Stimulated activated CD4-positive, alpha-beta T cell treated with anti-CD3 and anti-CD28 coated beads, Interleukin-15, amount 100 ng/mL, for 1 hour (primary cell): Measurements from ENCODE around the gene MYH4.

Experiments
- DNase-seq, 2 donors: peaks; one replicate each; pipeline ENCODE4 v3.0.0-alpha.2; 2020; ENCODE audit warnings: low read depth in 1 of 2, low spot score in 1 of 2

The MYH4 gene

DNA sequence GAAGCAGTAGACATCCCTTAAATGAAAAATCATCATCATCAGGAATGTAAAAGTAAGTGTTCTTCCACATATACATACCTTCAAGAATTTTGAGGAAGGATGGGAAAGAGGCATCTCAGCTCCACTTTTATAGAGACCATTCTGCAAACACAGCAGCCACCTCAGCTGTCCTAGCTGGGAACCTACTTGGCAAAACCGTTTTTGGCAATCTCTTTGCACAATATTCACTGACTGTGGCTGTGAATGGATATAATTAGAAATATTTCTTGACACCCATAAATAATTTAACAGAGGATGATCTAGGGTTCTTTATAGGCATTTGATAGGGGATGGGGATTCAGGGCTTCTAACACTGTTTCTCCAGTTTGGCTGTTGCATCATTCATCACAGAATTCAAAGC, at the start of gene MYH4:
TSS of gene MYH4 (minus strand) at position 101 of the 400 bp plus-strand sequence. CDS start 2,814 bp downstream, outside the sequence.
- DNase-seq = no peak

DNA sequence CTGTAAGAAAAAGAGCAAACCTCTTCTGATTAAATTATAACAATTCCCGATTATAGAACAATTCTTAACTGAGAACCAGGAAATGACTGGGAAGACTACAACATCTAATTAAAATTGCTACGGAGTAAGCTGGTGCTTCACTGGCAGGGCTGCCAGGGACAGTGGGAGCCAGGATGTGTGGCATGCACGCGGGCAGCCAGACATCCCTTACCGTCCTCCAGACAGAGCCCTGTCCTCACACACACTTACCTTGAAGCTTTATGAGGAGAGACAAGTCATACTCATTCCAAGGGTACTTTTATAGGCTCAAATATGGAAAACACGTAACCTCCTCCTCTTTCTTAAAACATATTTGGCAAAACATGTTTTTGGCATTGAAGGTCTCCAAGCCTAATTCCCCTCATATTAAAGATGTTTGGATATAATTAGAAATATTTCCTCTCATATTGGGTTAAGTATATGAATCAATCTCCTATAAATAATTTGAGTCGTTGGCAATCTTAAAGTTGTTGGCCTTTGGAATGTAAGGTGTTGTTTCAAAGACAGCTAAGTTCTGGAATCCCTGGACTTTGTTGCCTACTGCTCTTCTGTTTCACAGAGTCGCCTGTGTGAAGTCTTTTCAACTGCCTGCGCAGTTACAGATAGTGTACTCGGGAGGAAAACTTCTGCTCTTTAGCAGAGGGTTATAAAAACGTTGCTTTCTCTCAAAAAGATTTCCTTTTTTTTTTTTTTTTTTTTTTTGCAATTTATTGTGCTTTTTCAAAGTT, 49.1 kb upstream of the MYH4 start, which contains the start of gene MYH1:
TSS of gene MYH1 (minus strand) at position 272 of the 767 bp plus-strand sequence. CDS start 1,900 bp downstream, outside the sequence.
- no peak for DNase-seq

DNA sequence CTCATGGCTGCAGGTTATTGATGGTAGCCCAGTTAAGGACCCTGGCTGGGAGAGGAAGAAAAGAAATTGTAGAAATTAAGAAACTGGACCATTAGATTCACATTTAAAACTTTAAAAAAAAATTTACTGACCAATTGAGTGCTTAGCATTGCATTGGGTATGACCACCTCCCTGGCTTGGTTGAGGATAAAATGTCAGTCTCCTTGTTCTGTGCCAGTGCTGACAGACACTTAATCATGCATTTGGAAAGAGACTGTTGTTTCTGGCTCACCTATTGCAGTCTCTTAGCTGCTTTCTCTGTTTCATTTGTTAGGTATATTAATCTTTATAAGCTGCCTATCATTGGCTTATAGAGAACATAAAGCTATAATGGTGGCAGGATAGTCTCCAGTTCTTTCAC, 47.3 kb upstream of the MYH4 start:
- DNase-seq = no peak

DNA sequence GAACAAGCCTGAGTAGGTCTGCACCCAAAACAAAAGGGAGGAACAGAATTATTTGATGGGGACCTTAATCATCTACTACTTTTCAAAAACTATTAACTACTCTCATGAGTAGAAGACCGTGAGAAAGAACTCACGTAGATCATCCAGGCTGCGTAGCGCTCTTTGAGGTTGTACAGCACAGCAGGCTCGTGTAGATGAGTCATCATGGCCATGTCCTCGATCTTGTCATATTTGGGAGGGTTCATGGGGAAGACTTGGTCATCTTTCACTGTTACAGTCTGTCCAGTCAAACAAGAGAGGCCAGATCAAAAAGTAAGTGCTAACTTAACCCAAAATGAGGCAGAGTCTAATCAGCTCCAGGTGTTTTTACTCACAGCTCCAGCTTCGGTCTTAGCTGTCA, 46.7 kb upstream of the MYH4 start:
- DNase-seq = no peak

DNA sequence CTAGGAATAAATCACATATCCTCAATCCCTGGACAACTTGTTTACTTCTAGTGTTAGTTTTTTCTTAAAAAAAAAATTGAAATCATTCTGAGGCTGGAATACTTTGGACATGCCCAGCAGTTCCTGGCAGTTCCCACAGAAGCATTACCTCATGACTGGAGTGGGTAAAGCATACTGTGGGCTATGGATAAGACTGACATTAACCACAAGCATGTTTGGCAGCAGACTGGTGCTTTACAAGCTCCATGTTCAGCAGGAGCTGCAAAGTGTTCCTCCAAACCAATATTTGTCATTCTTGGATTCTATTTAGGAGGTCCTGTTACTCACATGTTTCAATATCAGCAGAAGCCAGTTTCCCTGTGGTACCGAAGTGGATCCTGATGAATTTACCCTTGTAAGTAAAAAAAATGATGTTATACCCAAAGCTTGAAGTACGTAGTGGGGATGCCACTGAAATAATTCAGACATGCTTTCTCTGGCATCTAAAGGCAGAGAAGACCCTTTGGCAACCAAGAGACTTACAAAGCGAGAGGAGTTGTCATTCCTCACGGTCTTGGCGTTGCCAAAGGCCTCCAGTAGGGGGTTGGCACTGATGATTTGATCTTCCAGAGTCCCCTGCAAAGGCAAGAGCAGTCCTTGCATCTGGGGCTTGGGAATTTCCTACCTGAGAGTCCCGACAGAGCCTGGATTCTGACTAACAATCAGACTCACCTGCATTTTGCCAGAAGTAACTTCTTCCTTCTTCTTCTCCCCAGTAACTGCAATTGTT, 44.1 kb upstream of the MYH4 start:
- no peak for DNase-seq

DNA sequence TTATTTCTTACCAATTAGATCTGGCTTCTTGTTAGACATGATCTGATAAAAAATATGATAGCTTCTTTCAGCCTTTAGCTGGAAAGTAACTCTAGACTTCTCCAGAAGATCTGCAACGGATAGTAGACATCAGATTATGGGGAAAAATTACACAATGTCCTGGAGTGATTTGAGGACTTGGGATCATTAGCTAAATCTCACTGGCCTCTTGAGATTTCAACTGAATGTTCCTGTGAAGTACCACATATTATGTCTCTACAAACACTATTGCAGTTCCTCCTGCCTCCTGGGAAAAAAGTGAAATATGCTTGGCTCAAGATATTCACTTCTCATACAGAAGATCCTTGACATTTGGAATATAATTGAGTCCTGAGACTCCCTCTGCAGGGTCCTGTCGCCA, 43.5 kb upstream of the MYH4 start:
- DNase-seq = no peak

DNA sequence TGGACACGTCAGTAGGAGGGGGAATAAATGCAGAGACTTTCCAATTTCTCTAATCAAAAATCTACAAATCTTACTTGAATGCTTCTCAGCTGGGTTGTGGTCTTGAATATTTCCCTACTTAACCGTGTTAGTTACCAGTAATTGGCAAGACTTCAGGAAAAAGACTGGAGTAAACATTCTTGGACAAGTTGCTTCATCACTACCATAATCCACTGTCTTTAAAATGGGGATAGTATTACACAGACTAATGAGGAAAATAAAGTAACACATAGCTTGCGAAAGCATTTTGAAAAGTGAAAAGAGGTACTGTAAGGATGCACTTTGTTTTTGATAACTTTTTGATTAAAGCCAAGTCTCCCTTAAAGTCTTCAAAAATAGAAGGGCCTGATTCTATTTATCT, 30.6 kb upstream of the MYH4 start:
- no peak for DNase-seq

DNA sequence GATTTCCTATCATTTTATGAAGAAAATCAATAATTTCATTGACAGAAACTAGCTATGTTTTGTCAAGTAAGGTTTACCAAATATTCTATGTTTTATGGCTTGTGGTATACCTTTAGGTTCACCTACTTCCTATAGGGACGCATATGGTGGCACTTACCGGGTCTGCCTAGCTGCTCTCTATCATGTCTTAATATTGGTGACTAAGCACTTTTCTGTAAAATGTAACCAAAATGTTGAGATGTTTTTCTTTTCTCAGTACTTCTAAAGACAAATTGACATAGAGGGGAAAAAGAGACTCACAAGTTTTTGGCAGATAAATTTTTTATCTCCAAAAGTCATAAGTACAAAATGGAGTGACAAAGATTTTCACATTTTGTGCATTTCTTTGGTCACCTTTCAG, 22.6 kb upstream of the MYH4 start:
- DNase-seq = no peak

DNA sequence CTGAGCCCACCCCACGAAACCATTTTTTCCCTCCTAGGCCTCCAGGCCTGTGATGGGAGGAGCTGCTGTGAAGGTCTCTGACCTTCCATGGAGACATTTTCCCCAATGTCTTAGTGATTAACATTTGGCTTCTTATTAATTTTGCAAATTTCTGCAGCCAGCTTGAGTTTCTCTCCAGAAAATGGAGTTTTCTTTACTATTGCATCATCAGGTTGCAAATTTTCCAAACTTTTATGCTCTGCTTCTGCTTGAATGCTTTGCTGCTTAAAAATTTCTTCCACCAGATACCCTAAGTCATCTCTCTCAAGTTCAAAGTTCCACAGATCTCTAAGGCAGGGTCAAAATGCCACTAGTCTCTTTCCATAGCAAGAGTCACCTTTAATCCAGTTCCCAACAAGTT, 12.9 kb upstream of the MYH4 start:
- DNase-seq = no peak

DNA sequence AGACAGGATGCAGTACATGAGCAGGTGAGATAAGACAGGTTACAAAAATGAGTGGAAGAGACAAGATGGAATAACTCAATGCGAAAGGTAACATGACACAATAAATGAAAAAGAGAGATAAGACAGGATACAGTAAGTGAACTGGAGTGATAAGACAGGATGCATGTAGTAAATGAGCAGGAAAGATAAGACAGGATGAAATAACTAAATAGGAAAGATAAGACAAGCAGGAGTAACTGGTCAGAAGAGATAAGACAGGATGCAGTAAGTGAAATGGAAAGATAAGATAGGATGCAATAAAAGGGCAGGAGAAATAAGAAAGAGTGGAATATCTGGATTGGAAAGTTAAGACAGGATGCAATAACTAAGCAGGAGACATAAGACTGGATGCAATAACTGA, 8.3 kb upstream of the MYH4 start:
- DNase-seq = no peak

DNA sequence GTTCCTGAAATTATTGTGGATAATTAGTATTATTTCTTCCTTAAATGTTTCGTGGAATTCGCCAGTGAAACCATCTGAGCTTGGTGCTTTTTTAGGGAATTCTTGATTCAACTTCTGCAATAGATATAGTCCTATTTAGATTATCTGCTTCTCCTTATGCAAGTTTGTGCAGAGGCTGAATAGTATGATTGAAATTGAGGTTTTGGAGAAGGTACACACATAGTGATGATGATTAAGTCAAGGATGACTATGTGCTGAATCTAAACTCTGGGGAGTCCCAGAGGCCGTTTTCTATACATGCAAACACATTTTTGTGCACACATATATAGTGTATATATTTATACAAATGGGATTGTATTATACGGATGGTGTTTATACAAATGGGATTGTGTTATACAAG, 5.2 kb upstream of the MYH4 start:
- no peak for DNase-seq

DNA sequence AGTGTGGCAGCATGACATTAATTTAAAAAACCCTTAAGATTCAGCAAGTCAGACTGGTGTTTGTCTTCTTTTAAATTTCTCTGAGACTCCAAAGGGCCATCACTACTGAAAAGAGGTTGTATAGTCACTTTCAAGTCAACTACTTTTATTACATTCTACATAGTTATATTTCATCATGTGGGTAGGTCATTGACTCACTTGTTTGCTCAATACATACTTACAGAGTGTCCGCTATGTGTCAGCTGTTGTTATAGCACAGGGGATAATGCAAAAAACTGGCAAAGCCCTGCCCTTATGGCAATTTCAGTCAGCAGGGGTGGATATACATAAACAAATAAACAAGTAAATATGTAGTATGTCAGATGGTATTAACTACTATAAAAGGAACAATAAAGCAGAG, 2.5 kb upstream of the MYH4 start:
- no peak for DNase-seq

DNA sequence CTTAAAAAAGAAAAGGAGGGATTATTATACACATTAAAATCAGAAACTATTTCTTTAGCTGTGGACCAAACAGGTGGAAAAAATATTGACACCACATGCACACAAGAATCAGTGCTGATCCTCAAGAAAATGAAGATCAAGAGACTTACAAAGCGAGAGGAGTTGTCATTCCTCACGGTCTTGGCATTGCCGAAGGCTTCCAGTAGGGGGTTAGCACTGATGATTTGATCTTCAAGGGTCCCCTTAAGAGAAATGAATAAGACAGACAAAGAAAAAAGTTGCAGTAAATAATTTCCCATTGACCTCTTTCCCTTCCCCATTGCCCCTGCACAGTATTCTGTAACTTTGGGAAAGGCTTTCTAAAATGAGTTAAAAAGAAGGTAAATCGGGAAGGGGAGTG, 6.0 kb downstream of the MYH4 start:
- DNase-seq = no peak

DNA sequence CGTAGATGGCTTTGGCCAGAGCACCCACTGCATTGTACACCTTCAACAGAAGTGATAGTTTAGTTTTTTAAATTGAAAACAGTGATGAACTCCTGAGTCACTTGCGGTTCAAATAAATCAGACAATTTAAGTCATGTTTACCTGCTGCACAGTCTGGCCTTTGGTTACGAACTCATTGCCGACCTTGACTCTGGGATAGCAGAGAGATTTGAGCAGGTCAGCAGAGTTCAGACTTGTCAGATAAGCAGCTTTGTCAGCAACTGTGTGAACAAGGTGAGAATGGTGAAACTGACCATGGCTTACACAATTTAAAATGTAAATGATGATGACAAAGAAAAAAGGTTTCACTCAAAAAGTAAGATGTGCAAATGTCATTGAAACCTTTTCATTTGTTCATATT, 9.3 kb downstream of the MYH4 start:
- no peak for DNase-seq

DNA sequence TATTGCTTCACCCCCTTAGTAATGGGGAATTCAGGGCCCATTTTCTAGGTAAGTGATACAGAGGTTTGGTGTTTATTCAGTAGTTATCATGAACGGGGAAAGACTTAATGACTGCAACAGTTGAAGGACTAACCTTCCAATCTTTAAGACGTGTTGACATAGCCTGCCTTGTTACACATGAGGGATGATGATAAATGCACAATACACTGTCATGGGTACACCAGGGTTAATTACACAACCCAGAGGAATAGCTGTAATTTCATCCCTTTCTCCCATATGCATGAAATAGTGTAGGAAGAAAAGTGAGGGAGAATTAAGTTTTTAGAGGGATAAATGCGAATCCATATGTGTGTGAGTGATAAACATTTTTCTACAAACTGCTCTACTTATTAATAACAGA, 10.7 kb downstream of the MYH4 start:
- DNase-seq = no peak

DNA sequence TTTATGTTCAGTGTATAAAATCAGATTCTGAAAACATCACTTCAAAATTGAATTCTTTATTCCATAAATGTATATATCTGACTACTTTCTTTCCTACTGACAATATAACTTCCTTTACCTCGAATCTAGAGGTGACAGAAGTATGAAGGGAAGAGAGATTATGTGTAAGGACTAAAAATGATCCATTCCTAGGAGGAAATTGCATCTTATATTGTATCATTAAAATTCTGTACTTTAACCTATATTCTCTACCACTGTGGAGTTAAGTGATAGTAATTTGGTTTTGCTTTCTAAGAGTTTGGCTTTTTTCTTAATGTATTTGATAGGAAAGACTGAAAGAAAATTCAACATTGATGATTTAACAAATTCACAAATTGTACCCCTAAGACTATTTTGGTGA, 11.4 kb downstream of the MYH4 start:
- DNase-seq = no peak

DNA sequence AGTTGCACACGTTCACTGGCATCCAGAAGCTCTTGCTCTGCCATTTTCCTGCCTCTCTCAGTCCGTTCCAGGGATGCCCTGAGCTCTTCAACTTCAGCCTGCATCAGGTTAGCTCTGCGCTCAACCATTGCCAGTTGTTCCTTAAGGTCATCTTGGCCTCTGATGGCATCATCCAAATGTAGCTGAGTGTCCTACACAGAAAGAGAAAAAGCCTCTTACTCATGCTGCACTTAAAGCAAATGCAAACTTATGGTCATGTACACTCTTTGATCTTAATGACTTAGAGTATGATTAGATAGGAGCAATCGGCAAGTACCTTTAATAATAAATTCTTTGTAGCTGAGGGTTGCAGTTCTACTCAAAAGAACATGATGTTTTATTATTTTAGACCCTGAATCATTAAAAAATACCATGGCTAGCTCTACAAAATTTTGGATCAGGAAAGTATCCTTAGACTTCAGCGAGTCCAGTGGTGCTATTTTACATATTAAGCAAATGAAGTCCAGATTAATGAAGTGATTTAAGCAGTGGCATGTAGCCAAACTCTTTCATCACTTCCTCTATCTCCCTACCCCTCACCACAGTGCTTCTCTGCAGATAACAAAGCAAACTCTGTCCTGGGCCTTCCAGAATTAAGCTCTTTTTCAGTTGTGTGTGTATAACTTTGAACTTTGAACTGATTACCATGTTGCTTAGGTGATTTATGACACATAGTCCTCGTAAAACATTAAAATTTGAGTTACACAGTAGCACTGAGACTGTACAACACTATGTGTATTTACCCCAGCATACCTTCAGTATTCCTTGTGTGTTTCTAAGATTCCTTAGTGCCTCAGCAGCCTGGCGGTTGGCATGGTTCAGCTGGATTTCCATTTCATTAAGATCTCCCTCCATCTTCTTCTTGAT, 22.1 kb downstream of the MYH4 start:
- DNase-seq = no peak

DNA sequence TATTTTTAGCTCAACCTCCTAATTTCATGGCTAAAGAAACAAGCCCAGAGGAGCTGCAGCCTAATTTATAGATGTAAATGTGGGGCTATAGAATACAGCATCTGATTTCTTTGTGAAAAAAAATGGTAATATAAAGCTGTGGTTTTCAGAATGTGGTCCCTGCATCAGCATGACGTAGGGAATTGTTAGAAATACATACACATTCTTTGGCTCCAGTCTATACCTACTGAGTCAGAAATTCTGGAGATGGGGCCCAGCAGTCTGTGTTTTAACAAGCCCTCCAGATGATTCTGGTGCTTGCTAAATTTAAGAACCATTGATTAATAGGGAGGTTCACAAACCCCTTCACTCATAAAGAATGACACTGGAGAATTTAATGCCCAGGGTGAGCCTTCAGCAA, 29.5 kb downstream of the MYH4 start:
- DNase-seq = no peak

DNA sequence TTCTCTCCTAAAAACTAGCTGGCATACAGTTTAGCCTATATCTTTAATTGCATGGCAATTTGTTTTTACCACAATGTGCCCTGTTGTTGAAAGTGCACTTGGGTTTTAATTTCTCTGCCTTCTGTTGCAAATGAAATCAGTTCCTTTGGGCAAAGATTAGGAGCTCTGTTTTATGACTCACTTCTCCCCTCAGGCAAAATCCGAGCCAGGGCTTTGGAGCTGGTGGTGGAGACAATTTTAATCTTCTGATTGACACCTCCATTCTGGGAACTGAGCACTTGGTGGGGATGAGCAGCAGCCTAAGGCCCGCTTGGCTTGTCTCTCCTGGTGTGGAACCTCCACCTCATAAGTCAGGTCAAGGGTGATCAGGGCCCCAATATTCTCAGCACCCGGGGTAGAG, 34.3 kb downstream of the MYH4 start:
- no peak for DNase-seq

DNA sequence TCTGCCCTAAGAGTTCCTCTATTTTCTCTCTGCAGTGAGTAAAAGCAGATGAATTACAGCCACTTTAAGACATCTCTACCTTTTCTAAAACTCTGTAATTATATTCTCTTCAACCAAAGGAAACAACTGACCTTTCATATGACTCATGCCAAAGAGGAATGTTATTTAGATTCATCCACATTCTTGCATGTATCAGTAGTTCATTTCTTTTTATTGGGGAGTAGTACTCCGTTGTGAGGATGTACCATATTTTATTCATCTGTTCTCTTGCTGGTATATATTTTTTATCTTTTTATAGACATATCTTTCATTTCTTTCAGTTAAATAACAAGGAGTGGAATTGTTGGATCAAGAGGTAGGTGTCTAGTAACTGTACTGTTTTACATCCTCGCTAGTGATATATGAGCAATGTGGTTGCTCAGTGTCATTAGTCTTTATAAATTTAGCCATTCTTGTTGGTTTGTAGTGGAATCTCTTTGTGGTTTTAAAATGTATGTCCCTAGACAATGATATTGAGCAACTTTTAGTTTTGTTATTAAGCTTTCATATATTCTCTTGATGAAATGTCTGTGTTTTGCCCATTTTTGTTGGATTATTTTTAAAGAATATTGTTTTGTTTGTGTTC, 39.8 kb downstream of the MYH4 start:
- DNase-seq = no peak

DNA sequence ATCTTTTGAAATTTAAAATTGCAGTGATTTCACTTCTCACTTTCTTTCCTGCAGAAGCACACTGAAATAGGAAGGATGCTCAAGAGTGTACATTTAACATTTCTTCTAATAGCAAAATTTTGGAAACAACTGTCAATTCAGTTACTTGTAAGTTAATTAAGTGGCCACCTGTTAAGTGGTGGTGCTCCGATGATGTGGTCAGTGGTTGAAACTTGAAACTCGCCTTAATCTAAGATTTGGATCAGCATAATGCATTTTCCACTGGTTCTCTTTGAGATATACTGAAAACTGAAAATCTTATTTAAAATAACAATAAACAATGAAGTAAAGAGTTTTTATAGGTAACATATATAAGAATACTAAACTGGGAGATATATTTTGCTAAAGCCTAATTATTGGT, 40.6 kb downstream of the MYH4 start:
- DNase-seq = no peak
